MM.1S (cell line): Measurements from ENCODE around the gene ANO2.

Source experiments
- DNase-seq: peaks from one replicate; pipeline ENCODE4 v3.0.0-alpha.2; 2015
- H2AFZ ChIP-seq: fragments of 300-600 bp; sonication (generic); 2 replicates; pipeline ENCODE4 v1.6.0; 2016; ENCODE audit warnings: antibody characterized with exemption, low read length
- H3F3A ChIP-seq: fragments of 300-600 bp; sonication (generic); 2 replicates; pipeline ENCODE4 v1.6.1; 2016; ENCODE audit warnings: mild to moderate bottlenecking, antibody characterized with exemption, low read length, moderate library complexity, mixed read lengths; ENCODE audit not compliant: insufficient read depth
- H3K27ac ChIP-seq: fragments of 300-600 bp; sonication (generic); 2 replicates; pipeline ENCODE4 v1.5.1; 2016; ENCODE audit warnings: mild to moderate bottlenecking, low read length
- H3K27me3 ChIP-seq: fragments of 300-600 bp; sonication (generic); replicated peaks from 2 replicates; pipeline ENCODE4 v1.6.0; 2016; ENCODE audit warnings: low read length; ENCODE audit not compliant: insufficient read depth
- H3K36me3 ChIP-seq: fragments of 300-600 bp; sonication (generic); replicated peaks from 2 replicates; pipeline ENCODE4 v1.6.1; 2016; ENCODE audit warnings: mild to moderate bottlenecking, low read length, mixed read lengths; ENCODE audit not compliant: insufficient read depth
- H3K4me1 ChIP-seq: fragments of 300-600 bp; sonication (generic); 2 replicates; pipeline ENCODE4 v1.6.1; 2016; ENCODE audit warnings: low read length, mixed read lengths
- H3K4me2 ChIP-seq: fragments of 300-600 bp; sonication (generic); 2 replicates; pipeline ENCODE4 v1.6.0; 2016; ENCODE audit warnings: low read depth, low read length
- H3K4me3 ChIP-seq: fragments of 300-600 bp; sonication (generic); 2 replicates; pipeline ENCODE4 v1.5.1; 2016; ENCODE audit warnings: low read length, mixed read lengths
- H3K79me2 ChIP-seq: fragments of 300-600 bp; sonication (generic); 2 replicates; pipeline ENCODE4 v1.6.1; 2016; ENCODE audit warnings: mixed run types, low read length, mixed read lengths
- H3K9ac ChIP-seq: fragments of 300-600 bp; sonication (generic); 2 replicates; pipeline ENCODE4 v1.6.1; 2016; ENCODE audit warnings: low read length, mixed read lengths
- H3K9me2 ChIP-seq: fragments of 300-600 bp; sonication (generic); replicated peaks from 2 replicates; pipeline ENCODE4 v1.6.1; 2016; ENCODE audit warnings: mild to moderate bottlenecking, low read length, mixed read lengths; ENCODE audit not compliant: insufficient read depth
- H3K9me3 ChIP-seq: fragments of 300-600 bp; sonication (generic); replicated peaks from 2 replicates; pipeline ENCODE4 v1.6.1; 2016; ENCODE audit warnings: mild to moderate bottlenecking, low read length, mixed read lengths; ENCODE audit not compliant: insufficient read depth
- H4K20me1 ChIP-seq: fragments of 300-600 bp; sonication (generic); 2 replicates; pipeline ENCODE4 v1.6.1; 2016; ENCODE audit warnings: mild to moderate bottlenecking, low read length, moderate library complexity, mixed read lengths; ENCODE audit not compliant: insufficient read depth
- CTCF ChIP-seq: fragments of 300-600 bp; sonication (generic); IDR thresholded peaks from 2 replicates; pipeline ENCODE4 v1.5.1; 2016; ENCODE audit warnings: antibody characterized with exemption, low read length, mixed read lengths
- EZH2 ChIP-seq: fragments of 300-600 bp; sonication (generic); optimal IDR thresholded peaks from 2 replicates; pipeline ENCODE3; 2017; ENCODE audit warnings: low read depth, mild to moderate bottlenecking, antibody characterized with exemption, low read length, mixed read lengths
- EZH2phosphoT487 ChIP-seq: fragments of 300-600 bp; sonication (generic); IDR thresholded peaks from 2 replicates; pipeline ENCODE4 v1.6.1; 2018; ENCODE audit warnings: antibody characterized with exemption, low read length

Gene ANO2

GRCh38 chr12:5771756-5772155 is 173.3 kb downstream of the ANO2 start:
- H3K9me2 ChIP-seq, result no peaks in the 10 kb centered on the region
- no peaks in the 10 kb centered on the region for H4K20me1 ChIP-seq
- no peaks in the 10 kb centered on the region for H3F3A ChIP-seq
- H3K27me3 ChIP-seq, result no peaks in the 10 kb centered on the region
- no peaks in the 10 kb centered on the region for H3K36me3 ChIP-seq
- H3K79me2 ChIP-seq, result no peaks in the 10 kb centered on the region
- H3K4me3 ChIP-seq, result no peak overlapping the region
- no peak overlapping the region for H3K9ac ChIP-seq
- H3K4me2 ChIP-seq, result no peak overlapping the region
- H3K27ac ChIP-seq, result no peak overlapping the region
- no peaks in the 10 kb centered on the region for H3K9me3 ChIP-seq
- TF ChIP-seq CTCF (no peak), EZH2phosphoT487 (no peak)
- H3K4me1 ChIP-seq, result no peaks in the 10 kb centered on the region
- no peak overlapping the region for H2AFZ ChIP-seq
- DNase-seq, result no peak

DNA sequence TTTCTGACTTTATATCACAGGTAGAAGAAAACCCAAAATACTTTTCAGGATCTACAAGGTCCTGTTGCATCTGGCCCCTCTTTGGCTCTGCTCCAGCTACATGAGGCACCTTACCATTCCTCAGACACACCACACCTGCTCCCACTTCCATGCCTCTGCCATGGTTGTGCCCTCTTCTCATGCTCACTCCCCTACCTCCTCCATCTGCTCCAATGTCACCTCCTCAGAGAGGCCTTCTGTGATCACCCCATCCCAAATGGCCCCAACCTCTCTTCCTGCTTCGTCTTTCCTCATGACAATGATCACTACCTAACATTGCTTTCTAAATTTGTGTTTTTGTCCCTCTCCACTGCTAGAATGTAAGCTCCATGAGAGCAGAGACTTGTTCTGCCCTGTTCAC is 174.3 kb downstream of the ANO2 start:
- H3K9me3 ChIP-seq, result no peaks in the 10 kb centered on the region
- TF ChIP-seq EZH2phosphoT487, result no peak
- H3K9ac ChIP-seq, result no peak overlapping the region
- no peak overlapping the region for H2AFZ ChIP-seq
- H3K36me3 ChIP-seq, result no peaks in the 10 kb centered on the region
- H3K27me3 ChIP-seq, result no peaks in the 10 kb centered on the region
- no peak overlapping the region for H3K4me3 ChIP-seq
- no peaks in the 10 kb centered on the region for H3F3A ChIP-seq
- no peak for DNase-seq
- H3K79me2 ChIP-seq, result no peaks in the 10 kb centered on the region
- no peaks in the 10 kb centered on the region for H3K9me2 ChIP-seq
- no peaks in the 10 kb centered on the region for H3K4me1 ChIP-seq
- no peak overlapping the region for H3K27ac ChIP-seq
- no peak overlapping the region for H3K4me2 ChIP-seq
- no peaks in the 10 kb centered on the region for H4K20me1 ChIP-seq

DNA sequence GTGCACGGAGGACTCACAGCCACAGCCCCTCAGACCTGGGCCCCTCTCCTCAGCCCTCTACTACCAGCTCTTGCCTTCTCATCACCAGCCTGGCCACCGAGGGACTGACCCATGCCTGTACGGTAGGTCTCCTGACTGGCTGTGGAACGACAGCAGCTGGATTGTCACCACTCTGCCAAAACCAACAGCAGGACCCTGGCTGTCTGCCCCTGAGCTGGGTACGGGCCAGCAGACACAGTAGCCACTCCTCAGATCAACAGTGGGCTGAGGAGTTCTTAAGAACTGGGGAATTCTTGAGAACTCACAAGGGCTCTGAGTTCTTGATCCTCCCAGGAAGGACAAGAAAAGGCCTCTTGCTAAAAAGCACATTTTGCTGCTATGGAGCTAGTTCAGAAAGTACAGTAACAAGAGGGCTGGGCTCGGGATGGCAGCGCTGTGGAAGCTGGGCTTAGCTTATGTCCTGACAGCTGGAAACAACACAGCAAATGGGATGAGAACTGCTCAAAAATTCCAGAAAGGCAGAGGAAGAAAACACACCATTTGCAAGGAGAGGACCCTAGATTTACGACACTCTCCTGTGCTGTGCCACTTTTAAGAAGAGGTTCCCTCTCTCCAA is 176.4 kb downstream of the ANO2 start:
- H3K27me3 ChIP-seq, result no peaks in the 10 kb centered on the region
- no peaks in the 10 kb centered on the region for H3K9me3 ChIP-seq
- no peaks in the 10 kb centered on the region for H3K4me1 ChIP-seq
- H3K79me2 ChIP-seq, result no peaks in the 10 kb centered on the region
- H3K36me3 ChIP-seq, result no peaks in the 10 kb centered on the region
- H2AFZ ChIP-seq, result no peak overlapping the region
- no peaks in the 10 kb centered on the region for H4K20me1 ChIP-seq
- no peak overlapping the region for H3K27ac ChIP-seq
- DNase-seq, result no peak
- H3K4me3 ChIP-seq, result no peak overlapping the region
- no peak for TF ChIP-seq EZH2phosphoT487
- no peak for TF ChIP-seq EZH2
- TF ChIP-seq CTCF, result no peak
- H3K9ac ChIP-seq, result no peak overlapping the region
- no peaks in the 10 kb centered on the region for H3F3A ChIP-seq
- H3K4me2 ChIP-seq, result no peak overlapping the region
- H3K9me2 ChIP-seq, result no peaks in the 10 kb centered on the region

GRCh38 chr12:5768171-5768570 is 176.9 kb downstream of the ANO2 start:
- no peaks in the 10 kb centered on the region for H4K20me1 ChIP-seq
- TF ChIP-seq EZH2 (no peak), EZH2phosphoT487 (no peak), CTCF (no peak)
- H3K79me2 ChIP-seq, result no peaks in the 10 kb centered on the region
- H3K27ac ChIP-seq, result no peak overlapping the region
- no peaks in the 10 kb centered on the region for H3F3A ChIP-seq
- H3K9me3 ChIP-seq, result no peaks in the 10 kb centered on the region
- no peaks in the 10 kb centered on the region for H3K27me3 ChIP-seq
- no peaks in the 10 kb centered on the region for H3K9me2 ChIP-seq
- H3K4me2 ChIP-seq, result no peak overlapping the region
- H3K4me1 ChIP-seq, result no peaks in the 10 kb centered on the region
- no peak overlapping the region for H3K4me3 ChIP-seq
- no peak for DNase-seq
- no peak overlapping the region for H3K9ac ChIP-seq
- H3K36me3 ChIP-seq, result no peaks in the 10 kb centered on the region
- no peak overlapping the region for H2AFZ ChIP-seq
